Fibroblast of lung (primary cell): ENCODE results near the gene DCLK2. TPM values are rescaled to one million over a fixed set of nuclear protein-coding genes. Genes with fewer than 3 reads are reported as not detected.

Experiments used
- DNase-seq, 2 donors: peaks; one replicate each; pipeline versions ENCODE4 v3.0.0 to v3.0.0-alpha.2; 2010; ENCODE audit warnings: low read depth in 2 of 2
- H2AFZ ChIP-seq: 2 replicates; pipeline ENCODE4 v1.5.1; 2012; ENCODE audit warnings: low read length, control low read depth, inconsistent platforms
- H3K27ac ChIP-seq: 2 replicates; pipeline ENCODE4 v1.5.1; 2011; ENCODE audit warnings: low read length, control low read depth; ENCODE audit not compliant: insufficient read depth
- H3K27me3 ChIP-seq: 2 replicates; pipeline ENCODE4 v1.5.1; 2011; ENCODE audit warnings: mild to moderate bottlenecking, low read length; ENCODE audit not compliant: control insufficient read depth, insufficient read depth
- H3K36me3 ChIP-seq: 2 replicates; pipeline ENCODE4 v1.5.1; 2011; ENCODE audit warnings: low read length; ENCODE audit not compliant: control insufficient read depth, insufficient read depth
- H3K4me1 ChIP-seq: 2 replicates; pipeline ENCODE4 v1.5.1; 2011; ENCODE audit warnings: low read length; ENCODE audit not compliant: control insufficient read depth, insufficient read depth; ENCODE audit errors: extremely low read depth
- H3K4me2 ChIP-seq: 2 replicates; pipeline ENCODE4 v1.5.1; 2011; ENCODE audit warnings: low read length, control low read depth; ENCODE audit not compliant: insufficient read depth; ENCODE audit errors: extremely low read depth
- H3K4me3 ChIP-seq, 4 experiments: fragments of 200-600 bp in 1 of 4; sonication (generic) in 1 of 4; replicated peaks in 1 of 4; 2 replicates each; pipeline ENCODE4 v1.5.1; 2011 to 2016; ENCODE audit warnings: low read length in 4 of 4, low read depth in 3 of 4, mild to moderate bottlenecking in 3 of 4, control low read depth in 2 of 4, inconsistent platforms in 1 of 4, mixed read lengths in 1 of 4; ENCODE audit not compliant: insufficient read depth in 1 of 4; ENCODE audit errors: control extremely low read depth in 1 of 4
- H3K79me2 ChIP-seq: 2 replicates; pipeline ENCODE4 v1.5.1; 2012; ENCODE audit warnings: mild to moderate bottlenecking, low read length, inconsistent platforms; ENCODE audit not compliant: control insufficient read depth, insufficient read depth
- H3K9ac ChIP-seq: 2 replicates; pipeline ENCODE4 v1.5.1; 2011; ENCODE audit warnings: mild to moderate bottlenecking, low read length, control low read depth; ENCODE audit not compliant: insufficient read depth
- H3K9me3 ChIP-seq: 2 replicates; pipeline ENCODE4 v1.5.1; 2012; ENCODE audit warnings: low read depth, low read length; ENCODE audit not compliant: control insufficient read depth, insufficient read depth
- H4K20me1 ChIP-seq: 2 replicates; pipeline ENCODE4 v1.5.1; 2011; ENCODE audit warnings: low read length; ENCODE audit not compliant: control insufficient read depth, insufficient read depth; ENCODE audit errors: extremely low read depth
- EZH2 ChIP-seq: IDR thresholded peaks from 2 replicates; pipeline ENCODE4 v1.5.1; 2012; ENCODE audit warnings: low read length, control low read depth, mild to moderate bottlenecking; ENCODE audit errors: missing control alignments
- polyA plus RNA-seq, 2 donors: library from polyadenylated mRNA; depleted of rRNA in 1 of 2; stranded (reverse) in 1 of 2; unstranded in 1 of 2; fragments of >200 nt; gene quantifications; 2 replicates each; pipeline ENCODE4 v1.2.1, GENCODE V29; 2011 to 2012; ENCODE audit warnings: missing spikeins in 1 of 2
- total RNA-seq: library from RNA; depleted of rRNA; stranded (reverse); fragments of >200 nt; gene quantifications from 2 replicates; pipeline ENCODE4 v1.2.1, GENCODE V29; 2014
- TF ChIP-seq, protein P1 (sequence below), 2 donors: IDR thresholded peaks in 1 of 2; conservative IDR thresholded peaks in 1 of 2; 1 replicate in 1 of 2; 2 replicates in 1 of 2; pipeline ENCODE4 v1.5.1; 2011 to 2012; ENCODE audit warnings: low read length in 2 of 2, control low read depth in 1 of 2, inconsistent platforms in 1 of 2, low read depth in 1 of 2, mild to moderate bottlenecking in 1 of 2

DCLK2 gene
- total and polyA plus RNA-seq, 2 donors (not counting 1 experiment from before 2014, with no cell fraction given) = 3.8 to 14.0 TPM

GRCh38 chr4:150237110-150237872 lies 159.0 kb downstream of the DCLK2 start:
- Histone ChIP-seq H3K4me3 (peak overlapping the region in 1 of 4 experiments; percentile 15), H3K9ac (no peak overlapping the region)

GRCh38 chr4:150238591-150238990 lies 160.3 kb downstream of the DCLK2 start:
- TF ChIP-seq, protein P1, sequence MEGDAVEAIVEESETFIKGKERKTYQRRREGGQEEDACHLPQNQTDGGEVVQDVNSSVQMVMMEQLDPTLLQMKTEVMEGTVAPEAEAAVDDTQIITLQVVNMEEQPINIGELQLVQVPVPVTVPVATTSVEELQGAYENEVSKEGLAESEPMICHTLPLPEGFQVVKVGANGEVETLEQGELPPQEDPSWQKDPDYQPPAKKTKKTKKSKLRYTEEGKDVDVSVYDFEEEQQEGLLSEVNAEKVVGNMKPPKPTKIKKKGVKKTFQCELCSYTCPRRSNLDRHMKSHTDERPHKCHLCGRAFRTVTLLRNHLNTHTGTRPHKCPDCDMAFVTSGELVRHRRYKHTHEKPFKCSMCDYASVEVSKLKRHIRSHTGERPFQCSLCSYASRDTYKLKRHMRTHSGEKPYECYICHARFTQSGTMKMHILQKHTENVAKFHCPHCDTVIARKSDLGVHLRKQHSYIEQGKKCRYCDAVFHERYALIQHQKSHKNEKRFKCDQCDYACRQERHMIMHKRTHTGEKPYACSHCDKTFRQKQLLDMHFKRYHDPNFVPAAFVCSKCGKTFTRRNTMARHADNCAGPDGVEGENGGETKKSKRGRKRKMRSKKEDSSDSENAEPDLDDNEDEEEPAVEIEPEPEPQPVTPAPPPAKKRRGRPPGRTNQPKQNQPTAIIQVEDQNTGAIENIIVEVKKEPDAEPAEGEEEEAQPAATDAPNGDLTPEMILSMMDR (conservative IDR thresholded peaks at IDR 0.05 in 1 of 2, IDR thresholded peaks at IDR 0.05 in 1 of 2; ENCODE audit: low read depth in 1 of 2, low read length in 2 of 2) = no peak
- no peak for TF ChIP-seq EZH2
- H3K9me3 ChIP-seq = no peaks in the 10 kb centered on the region
- no peak overlapping the region for H3K9ac ChIP-seq
- no peaks in the 10 kb centered on the region for H4K20me1 ChIP-seq
- no peak overlapping the region for H3K4me2 ChIP-seq
- H3K36me3 ChIP-seq = no peaks in the 10 kb centered on the region
- H3K27me3 ChIP-seq = no peaks in the 10 kb centered on the region
- peak in 1 of 2 donors; percentile 62 for DNase-seq
- no peaks in the 10 kb centered on the region for H3K79me2 ChIP-seq
- no peak overlapping the region for H2AFZ ChIP-seq
- H3K27ac ChIP-seq = peak overlapping the region; percentile 85
- H3K4me1 ChIP-seq = peaks cover 34% of the 10 kb centered on the region
- no peak overlapping the region for H3K4me3 ChIP-seq

More at GRCh38 chr4:150237110-150237872, 159.0 kb downstream of the DCLK2 start:
- peak overlapping the region; percentile 83 for H3K4me2 ChIP-seq
- no peak overlapping the region for H2AFZ ChIP-seq
- no peaks in the 10 kb centered on the region for H3K9me3 ChIP-seq
- peaks cover 34% of the 10 kb centered on the region for H3K4me1 ChIP-seq
- H3K36me3 ChIP-seq = no peaks in the 10 kb centered on the region
- TF ChIP-seq, protein P1 (conservative IDR thresholded peaks at IDR 0.05 in 1 of 2, IDR thresholded peaks at IDR 0.05 in 1 of 2; ENCODE audit: low read depth in 1 of 2, low read length in 2 of 2) = no peak
- TF ChIP-seq EZH2 = no peak
- no peaks in the 10 kb centered on the region for H3K27me3 ChIP-seq
- H4K20me1 ChIP-seq = no peaks in the 10 kb centered on the region
- peak overlapping the region; percentile 85 for H3K27ac ChIP-seq
- no peaks in the 10 kb centered on the region for H3K79me2 ChIP-seq
- DNase-seq = peak; percentile 97 to 99

GRCh38 chr4:150240011-150240410 lies 161.8 kb downstream of the DCLK2 start:
- H3K79me2 ChIP-seq = no peaks in the 10 kb centered on the region
- H3K27ac ChIP-seq = no peak overlapping the region
- H3K27me3 ChIP-seq = no peaks in the 10 kb centered on the region
- H3K9me3 ChIP-seq = no peaks in the 10 kb centered on the region
- no peak overlapping the region for H3K4me3 ChIP-seq
- H3K4me2 ChIP-seq = no peak overlapping the region
- no peaks in the 10 kb centered on the region for H4K20me1 ChIP-seq
- peak in 1 of 2 donors; percentile 69 for DNase-seq
- no peak overlapping the region for H2AFZ ChIP-seq
- no peak for TF ChIP-seq EZH2
- H3K4me1 ChIP-seq = peaks cover 23% of the 10 kb centered on the region
- H3K36me3 ChIP-seq = no peaks in the 10 kb centered on the region
- H3K9ac ChIP-seq = no peak overlapping the region
